ENCODE data around the gene GPC1. TPM values are rescaled to one million over a fixed set of nuclear protein-coding genes. Genes with fewer than 3 reads are reported as not detected.

GPC1 gene
- total and polyA plus RNA-seq, 2 experiments from 2014 or later = 9.0 to 46.2 TPM

- Mint-ChIP-seq H3K4me1 (peaks cover 7% of the 10 kb centered on the region), H3K9me3 (no peaks in the 10 kb centered on the region; the same call in 1 of the 3 replicates), H3K27ac (no peak overlapping the region), H3K36me3 (ENCODE audit: low read depth) (no peaks in the 10 kb centered on the region), H3K27me3 (ENCODE audit: insufficient read depth, low read depth, poor library complexity) (peaks cover 4% of the 10 kb centered on the region), H3K4me3 (no peak overlapping the region)
- no peak overlapping the region for H3K27ac ChIP-seq (ENCODE audit: low read depth)
- H3K4me1 ChIP-seq (ENCODE audit: insufficient read depth) = no peaks in the 10 kb centered on the region
- no peak overlapping the region for H3K4me2 ChIP-seq
- H3K27me3 ChIP-seq (ENCODE audit: insufficient read depth) = no peaks in the 10 kb centered on the region
- no peaks in the 10 kb centered on the region for H3K36me3 ChIP-seq (ENCODE audit: insufficient read depth)
- TF ChIP-seq CREB1 (CRISPR knock-in tag; IDR thresholded peaks at IDR 0.05; ENCODE audit: low read depth) (no peak), ZNF331 (CRISPR knock-in tag; IDR thresholded peaks at IDR 0.05; ENCODE audit: low read depth) (no peak), NANOG (IDR thresholded peaks at IDR 0.05; ENCODE audit: borderline replicate concordance) (no peak), POLR2AphosphoS5 (IDR thresholded peaks at IDR 0.05; ENCODE audit: low read depth) (no peak), REST (IDR thresholded peaks at IDR 0.05; ENCODE audit: unreplicated experiment) (no peak), EZH2phosphoT487 (IDR thresholded peaks at IDR 0.05; ENCODE audit: unreplicated experiment) (no peak)
- TF ChIP-seq, protein P1, sequence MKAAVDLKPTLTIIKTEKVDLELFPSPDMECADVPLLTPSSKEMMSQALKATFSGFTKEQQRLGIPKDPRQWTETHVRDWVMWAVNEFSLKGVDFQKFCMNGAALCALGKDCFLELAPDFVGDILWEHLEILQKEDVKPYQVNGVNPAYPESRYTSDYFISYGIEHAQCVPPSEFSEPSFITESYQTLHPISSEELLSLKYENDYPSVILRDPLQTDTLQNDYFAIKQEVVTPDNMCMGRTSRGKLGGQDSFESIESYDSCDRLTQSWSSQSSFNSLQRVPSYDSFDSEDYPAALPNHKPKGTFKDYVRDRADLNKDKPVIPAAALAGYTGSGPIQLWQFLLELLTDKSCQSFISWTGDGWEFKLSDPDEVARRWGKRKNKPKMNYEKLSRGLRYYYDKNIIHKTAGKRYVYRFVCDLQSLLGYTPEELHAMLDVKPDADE (IDR thresholded peaks at IDR 0.05) = no peak
- H3K79me2 ChIP-seq (replicated peaks; ENCODE audit: insufficient read depth) = no peaks in the 10 kb centered on the region
- DNase-seq (ENCODE audit: low spot score) (no peak), ATAC-seq (no peak)
- H3K4me3 ChIP-seq = no peak overlapping the region
- H4K20me1 ChIP-seq (replicated peaks; ENCODE audit: insufficient read depth) = no peaks in the 10 kb centered on the region
- no peaks in the 10 kb centered on the region for H3K9me2 ChIP-seq (ENCODE audit: insufficient read depth)
- H2AFZ ChIP-seq = no peak overlapping the region
- H3F3A ChIP-seq (replicated peaks; ENCODE audit: low read depth) = no peaks in the 10 kb centered on the region
These were observed 35.8 kb upstream of the GPC1 start for GRCh38 chr2:240399419-240400324.

- H3K27me3 Mint-ChIP-seq (ENCODE audit: insufficient read depth, low read depth, poor library complexity) = peaks cover 4% of the 10 kb centered on the region
- peaks cover 7% of the 10 kb centered on the region for H3K4me1 Mint-ChIP-seq
- Histone ChIP-seq H3K79me2 (replicated peaks; ENCODE audit: insufficient read depth) (no peaks in the 10 kb centered on the region), H3K27me3 (ENCODE audit: insufficient read depth) (no peaks in the 10 kb centered on the region), H3K27ac (ENCODE audit: low read depth) (no peak overlapping the region), H3K36me3 (ENCODE audit: insufficient read depth) (no peaks in the 10 kb centered on the region), H3K4me3 (no peak overlapping the region), H3K9me2 (ENCODE audit: insufficient read depth) (no peaks in the 10 kb centered on the region), H3K4me2 (no peak overlapping the region), H3K4me1 (ENCODE audit: insufficient read depth) (no peaks in the 10 kb centered on the region), H4K20me1 (replicated peaks; ENCODE audit: insufficient read depth) (no peaks in the 10 kb centered on the region), H3F3A (replicated peaks; ENCODE audit: low read depth) (no peaks in the 10 kb centered on the region), H2AFZ (no peak overlapping the region)
- H3K4me3 Mint-ChIP-seq = no peak overlapping the region
- no peak for DNase-seq (ENCODE audit: low spot score)
- H3K27ac Mint-ChIP-seq = no peak overlapping the region
- no peaks in the 10 kb centered on the region for H3K36me3 Mint-ChIP-seq (ENCODE audit: low read depth)
- H3K9me3 Mint-ChIP-seq = no peaks in the 10 kb centered on the region; the same call in 1 of the 3 replicates
- ATAC-seq = no peak
- TF ChIP-seq NANOG (IDR thresholded peaks at IDR 0.05; ENCODE audit: borderline replicate concordance) = no peak
- TF ChIP-seq REST (IDR thresholded peaks at IDR 0.05; ENCODE audit: unreplicated experiment) = no peak
- TF ChIP-seq, protein P1 (IDR thresholded peaks at IDR 0.05) = no peak
- no peak for TF ChIP-seq EZH2phosphoT487 (IDR thresholded peaks at IDR 0.05; ENCODE audit: unreplicated experiment)
- TF ChIP-seq ZNF114 (CRISPR knock-in tag; IDR thresholded peaks at IDR 0.05) = no peak
- no peak for TF ChIP-seq CREB1 (CRISPR knock-in tag; IDR thresholded peaks at IDR 0.05; ENCODE audit: low read depth)
- TF ChIP-seq POLR2AphosphoS5 (IDR thresholded peaks at IDR 0.05; ENCODE audit: low read depth) = no peak
- no peak for TF ChIP-seq EZH2 (IDR thresholded peaks at IDR 0.05; ENCODE audit: low read depth, unreplicated experiment)
- no peak for TF ChIP-seq ZNF331 (CRISPR knock-in tag; IDR thresholded peaks at IDR 0.05; ENCODE audit: low read depth)
- TF ChIP-seq STAT1 (IDR thresholded peaks at IDR 0.05; ENCODE audit: unreplicated experiment) = no peak
These were observed 34.9 kb upstream of the GPC1 start for GRCh38 chr2:240400371-240401161.
